Pons (tissue), 1 donor: ENCODE measurements around the gene NEUROD2.

Source experiments
- DNase-seq: peaks from one replicate; pipeline ENCODE4 v3.0.0-alpha.2; 2016; ENCODE audit warnings: low spot score

NEUROD2 gene

GRCh38 chr17:39618246-39618913 is 10.7 kb upstream of the NEUROD2 start:
- DNase-seq: no peak

- DNase-seq: no peak
Observed at GRCh38 chr17:39617446-39618245, 9.9 kb upstream of the NEUROD2 start.

GRCh38 chr17:39617100-39617445 is 9.4 kb upstream of the NEUROD2 start:
- DNase-seq: no peak

GRCh38 chr17:39615434-39615833 is 7.7 kb upstream of the NEUROD2 start:
- no peak for DNase-seq

GRCh38 chr17:39614545-39615157 is 6.9 kb upstream of the NEUROD2 start:
- no peak for DNase-seq

- DNase-seq: no peak
Observed at GRCh38 chr17:39612935-39613464, 5.3 kb upstream of the NEUROD2 start.

GRCh38 chr17:39612291-39612894 is 4.7 kb upstream of the NEUROD2 start:
- DNase-seq: no peak

GRCh38 chr17:39611401-39612112 is 3.8 kb upstream of the NEUROD2 start:
- no peak for DNase-seq

- DNase-seq: no peak
Observed at GRCh38 chr17:39609416-39610025, 1.8 kb upstream of the NEUROD2 start.

GRCh38 chr17:39608142-39608981 is 642 bp upstream of the NEUROD2 start:
- no peak for DNase-seq

GRCh38 chr17:39607057-39607850 is 466 bp downstream of the NEUROD2 start:
- DNase-seq: no peak

- no peak for DNase-seq
Observed at GRCh38 chr17:39606434-39607056, 1.2 kb downstream of the NEUROD2 start.

GRCh38 chr17:39605492-39606433 is 2.0 kb downstream of the NEUROD2 start:
- DNase-seq: no peak

- no peak for DNase-seq
Observed at GRCh38 chr17:39604911-39605491, 2.7 kb downstream of the NEUROD2 start.

- DNase-seq: no peak
Observed at GRCh38 chr17:39603304-39604016, 4.3 kb downstream of the NEUROD2 start.

- DNase-seq: no peak
Observed at GRCh38 chr17:39602533-39603303, 5.0 kb downstream of the NEUROD2 start.
